ENCODE results near the gene ARSJ. TPM values are rescaled to one million over a fixed set of nuclear protein-coding genes. Genes with fewer than 3 reads are reported as not detected.

Gene ARSJ
- total and polyA plus RNA-seq, 8 donors = 5.3 to 23.6 (median 7.5) TPM

DNA sequence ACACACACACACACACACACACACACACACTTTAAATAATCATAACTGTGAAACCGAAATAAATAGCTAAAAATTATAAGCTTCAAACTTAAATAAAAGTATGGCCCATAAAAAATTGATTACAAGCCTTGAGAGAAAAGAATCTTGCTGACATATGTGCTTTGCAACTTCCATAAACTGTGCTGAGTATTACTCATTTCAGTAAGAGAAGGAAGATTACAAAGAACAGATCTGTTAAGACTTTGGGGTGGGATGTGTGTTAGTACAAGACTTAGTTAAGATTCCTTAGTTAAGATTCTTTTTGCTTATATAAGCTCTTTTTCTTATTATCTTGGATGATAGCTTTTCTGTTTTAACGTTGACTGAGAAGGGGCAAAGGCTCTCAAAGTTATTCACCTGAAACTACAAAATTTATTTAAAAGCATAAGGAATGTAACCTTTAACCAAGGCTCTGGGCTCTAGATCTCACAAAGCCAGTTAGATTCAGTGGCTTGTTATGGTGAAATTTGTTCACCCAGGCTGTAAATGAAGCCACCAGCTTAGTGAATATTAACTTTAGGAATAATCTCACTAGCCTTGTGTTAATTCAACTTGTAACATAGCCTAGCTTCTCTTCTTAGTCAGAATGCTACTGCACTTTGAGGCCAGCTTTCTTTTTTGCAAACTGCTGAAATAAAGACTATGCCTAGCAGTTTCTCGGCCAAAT is 58.2 kb downstream of the ARSJ start:
- TF ChIP-seq CTCF (IDR thresholded peaks at IDR 0.05) = no peak
- Histone ChIP-seq H3K4me1 (peaks cover 0 to 4% of the 10 kb centered on the region in 2 donors), H3K27me3 (no peaks in the 10 kb centered on the region), H3K9me3 (no peaks in the 10 kb centered on the region), H3K36me3 (no peaks in the 10 kb centered on the region), H3K4me3 (no peak overlapping the region), H3K27ac (no peak overlapping the region)
- ATAC-seq = no peak
- intact Hi-C loops (cut with DNase I) = no loop called here
- no peak for DNase-seq

GRCh38 chr4:113919611-113920010 is 59.8 kb downstream of the ARSJ start:
- DNase-seq (no peak), ATAC-seq (no peak)
- H3K4me3 ChIP-seq = no peak overlapping the region
- no peak overlapping the region for H3K27ac ChIP-seq
- H3K4me1 ChIP-seq = peaks cover 0 to 4% of the 10 kb centered on the region in 2 donors
- intact Hi-C loops (cut with DNase I) = no loop called here
- no peak for TF ChIP-seq CTCF (IDR thresholded peaks at IDR 0.05)
- H3K27me3 ChIP-seq = no peaks in the 10 kb centered on the region
- no peaks in the 10 kb centered on the region for H3K9me3 ChIP-seq
- H3K36me3 ChIP-seq = no peaks in the 10 kb centered on the region

GRCh38 chr4:113919145-113919544 is 60.3 kb downstream of the ARSJ start:
- TF ChIP-seq CTCF (IDR thresholded peaks at IDR 0.05) = no peak
- no peak overlapping the region for H3K4me3 ChIP-seq

GRCh38 chr4:113908829-113909228 is 70.6 kb downstream of the ARSJ start:
- DNase-seq (peak in 1 of 4 donors; percentile 2), ATAC-seq (no peak)
- intact Hi-C loops (cut with DNase I) = no loop called here
- no peak overlapping the region for H3K4me3 ChIP-seq
- H3K9me3 ChIP-seq = no peaks in the 10 kb centered on the region
- TF ChIP-seq CTCF (IDR thresholded peaks at IDR 0.05) = no peak
- H3K4me1 ChIP-seq = no peaks in the 10 kb centered on the region
- no peak overlapping the region for H3K27ac ChIP-seq
- H3K36me3 ChIP-seq = no peaks in the 10 kb centered on the region
- no peaks in the 10 kb centered on the region for H3K27me3 ChIP-seq

More at GRCh38 chr4:113919145-113919544, 60.3 kb downstream of the ARSJ start:
- H3K9me3 ChIP-seq = no peaks in the 10 kb centered on the region
- peaks cover 0 to 4% of the 10 kb centered on the region in 2 donors for H3K4me1 ChIP-seq
- no peaks in the 10 kb centered on the region for H3K36me3 ChIP-seq
- no peak for ATAC-seq
- intact Hi-C loops (cut with DNase I) = no loop called here
- no peak for DNase-seq
- no peak overlapping the region for H3K27ac ChIP-seq
- no peaks in the 10 kb centered on the region for H3K27me3 ChIP-seq

DNA sequence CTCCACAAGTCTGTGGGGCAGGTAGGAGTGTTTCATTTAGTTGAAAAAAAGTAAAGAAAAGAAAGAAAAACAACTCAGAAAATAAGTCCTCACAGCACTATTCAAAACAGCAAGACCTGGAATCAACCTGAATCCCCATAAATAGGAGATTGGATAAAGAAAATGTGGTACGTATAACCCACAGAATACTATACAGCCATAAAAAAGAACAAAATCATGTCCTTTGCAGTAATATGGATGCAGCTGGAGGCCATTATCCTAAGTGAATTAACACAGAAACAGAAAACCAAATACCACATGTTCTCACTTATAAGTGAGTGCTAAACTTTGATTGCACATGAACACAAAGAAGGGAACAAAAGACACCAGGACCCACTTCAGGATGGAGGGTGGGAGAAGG is 71.9 kb downstream of the ARSJ start:
- no peak overlapping the region for H3K27ac ChIP-seq
- no peak for ATAC-seq

More for the DNA sequence above, 71.9 kb downstream of the ARSJ start:
- no peak for TF ChIP-seq CTCF (IDR thresholded peaks at IDR 0.05)
- Histone ChIP-seq H3K4me1 (no peaks in the 10 kb centered on the region), H3K4me3 (no peak overlapping the region), H3K9me3 (no peaks in the 10 kb centered on the region), H3K36me3 (no peaks in the 10 kb centered on the region), H3K27me3 (no peaks in the 10 kb centered on the region)
- DNase-seq = no peak
- intact Hi-C loops (cut with DNase I) = no loop called here

Measured in left lung (tissue), 10 donors.